Measurements from ENCODE around the gene POLR3E.

- TF ChIP-seq CTCF (IDR thresholded peaks at IDR 0.05; ENCODE audit: low read depth, low read length, poor library complexity, severe bottlenecking) (no peak), EZH2phosphoT487 (IDR thresholded peaks at IDR 0.05; ENCODE audit: borderline replicate concordance, low read length) (no peak)
Measured at GRCh38 chr16:22333457-22333994, 36.3 kb downstream of the POLR3E start.

Data from DOHH2 (cell line).